Retina (tissue), 1 donor: ENCODE results near the gene FLNC.

Experiments
- DNase-seq: peaks from one replicate; pipeline ENCODE4 v3.0.0-alpha.2; 2016

FLNC gene

GRCh38 chr7:128863433-128863989 lies 33.3 kb downstream of the FLNC start:
- DNase-seq = peak; percentile 56

- DNase-seq = no peak
These were observed 35.1 kb downstream of the FLNC start for GRCh38 chr7:128865303-128865702.

GRCh38 chr7:128865996-128866877 lies 36.0 kb downstream of the FLNC start:
- no peak for DNase-seq

- DNase-seq = no peak
These were observed 37.0 kb downstream of the FLNC start for GRCh38 chr7:128867241-128867640.

GRCh38 chr7:128867842-128868623 lies 37.8 kb downstream of the FLNC start:
- DNase-seq = no peak

GRCh38 chr7:128868624-128869137 lies 38.5 kb downstream of the FLNC start:
- DNase-seq = no peak

- peak; percentile 84 for DNase-seq
These were observed 39.1 kb downstream of the FLNC start for GRCh38 chr7:128869138-128869943.

- DNase-seq = no peak
These were observed 39.7 kb downstream of the FLNC start for GRCh38 chr7:128869944-128870285.

GRCh38 chr7:128871050-128871449 lies 40.8 kb downstream of the FLNC start:
- DNase-seq = no peak

- no peak for DNase-seq
These were observed 42.2 kb downstream of the FLNC start for GRCh38 chr7:128872394-128872824.

GRCh38 chr7:128873234-128873633 lies 43.0 kb downstream of the FLNC start:
- no peak for DNase-seq

- no peak for DNase-seq
These were observed 44.2 kb downstream of the FLNC start for GRCh38 chr7:128874140-128875031.

- DNase-seq = no peak
These were observed 45.3 kb downstream of the FLNC start for GRCh38 chr7:128875523-128875948.

- no peak for DNase-seq
These were observed 45.9 kb downstream of the FLNC start for GRCh38 chr7:128876127-128876526.

- DNase-seq = no peak
These were observed 46.4 kb downstream of the FLNC start for GRCh38 chr7:128876586-128876977.

- DNase-seq = no peak
These were observed 47.0 kb downstream of the FLNC start for GRCh38 chr7:128876978-128877755.

- DNase-seq = no peak
These were observed 47.5 kb downstream of the FLNC start for GRCh38 chr7:128877756-128878120.

- no peak for DNase-seq
These were observed 48.3 kb downstream of the FLNC start for GRCh38 chr7:128878226-128879105.

GRCh38 chr7:128879461-128879938 lies 49.3 kb downstream of the FLNC start:
- no peak for DNase-seq
